SK-N-SH treated with all-trans-retinoic acid at 6 μM for 48 hours (cell line): ENCODE measurements around the gene CSRP2.

Experiments
- ARNTL ChIP-seq: fragments of 450-650 bp; formaldehyde crosslinking; IDR thresholded peaks from 2 replicates; pipeline ENCODE4 v1.5.0; 2020; ENCODE audit warnings: low read depth, mild to moderate bottlenecking, moderate library complexity, borderline replicate concordance
- BACH2 ChIP-seq: fragments of 250-450 bp; sonication (Bioruptor Pico); IDR thresholded peaks from 2 replicates; pipeline ENCODE4 v1.9.0; 2021; ENCODE audit warnings: mild to moderate bottlenecking, borderline replicate concordance
- SNAI2 ChIP-seq: fragments of 250-450 bp; sonication (Bioruptor Pico); IDR thresholded peaks from 2 replicates; pipeline ENCODE4 v1.5.0; 2020; ENCODE audit warnings: mild to moderate bottlenecking, moderate library complexity
- ZFP3 ChIP-seq: fragments of 250-450 bp; sonication (Bioruptor Pico); IDR thresholded peaks from 2 replicates; pipeline ENCODE4 v1.5.0; 2020; ENCODE audit warnings: mild to moderate bottlenecking, moderate library complexity
- ZFP30 ChIP-seq: fragments of 450-650 bp; formaldehyde crosslinking; IDR thresholded peaks from 2 replicates; pipeline ENCODE4 v1.5.0; 2022; ENCODE audit warnings: mild to moderate bottlenecking, moderate library complexity
- TF ChIP-seq, protein P1 (sequence below): fragments of 250-450 bp; sonication (Bioruptor Pico); IDR thresholded peaks from 2 replicates; pipeline ENCODE4 v1.8.0; 2020; ENCODE audit warnings: mild to moderate bottlenecking, moderate library complexity, borderline replicate concordance
- TF ChIP-seq, protein P2 (sequence below): fragments of 250-450 bp; sonication (Bioruptor Pico); IDR thresholded peaks from 2 replicates; pipeline ENCODE4 v1.5.0; 2020; ENCODE audit warnings: mild to moderate bottlenecking, moderate library complexity

DNA sequence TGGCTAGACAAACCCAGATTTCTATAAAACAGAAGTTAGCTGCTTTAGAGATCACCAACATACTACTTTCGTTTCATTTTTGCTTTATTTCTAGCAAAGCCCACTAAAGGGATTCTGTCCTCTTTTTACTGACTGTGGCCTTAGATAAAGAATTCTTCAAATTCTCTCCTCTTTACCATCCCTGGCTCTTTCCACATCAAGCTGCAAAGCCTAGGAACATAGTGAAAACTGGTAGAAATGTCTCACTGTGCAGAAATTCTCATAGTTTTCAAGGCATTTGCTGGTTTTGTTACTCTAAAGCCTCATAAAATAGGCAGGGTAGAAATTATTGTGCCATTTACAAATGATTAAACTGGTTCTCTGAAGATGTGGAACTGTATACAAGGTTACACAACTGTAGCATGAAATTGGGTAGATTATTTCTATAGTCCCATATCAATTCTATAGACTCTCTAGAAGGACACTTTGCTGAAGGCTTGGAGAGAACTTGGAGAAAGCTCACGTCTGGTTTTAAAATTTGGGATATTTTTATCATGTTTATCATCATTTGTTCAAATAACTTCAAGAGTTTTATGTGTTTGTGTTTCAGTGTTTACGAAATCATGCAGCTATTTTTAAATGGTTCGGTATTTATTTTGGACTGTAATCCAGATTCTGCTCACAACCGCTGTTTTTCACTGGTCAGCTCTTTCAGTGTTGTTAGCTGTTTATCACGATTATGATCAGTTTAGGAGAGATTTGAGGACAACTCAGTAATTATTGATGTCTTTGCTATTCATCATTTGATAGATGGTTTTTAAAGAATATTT lies 36.7 kb upstream of the CSRP2 start:
- no peak for TF ChIP-seq SNAI2 (CRISPR knock-in tag)
- no peak for TF ChIP-seq BACH2
- TF ChIP-seq, protein P1, sequence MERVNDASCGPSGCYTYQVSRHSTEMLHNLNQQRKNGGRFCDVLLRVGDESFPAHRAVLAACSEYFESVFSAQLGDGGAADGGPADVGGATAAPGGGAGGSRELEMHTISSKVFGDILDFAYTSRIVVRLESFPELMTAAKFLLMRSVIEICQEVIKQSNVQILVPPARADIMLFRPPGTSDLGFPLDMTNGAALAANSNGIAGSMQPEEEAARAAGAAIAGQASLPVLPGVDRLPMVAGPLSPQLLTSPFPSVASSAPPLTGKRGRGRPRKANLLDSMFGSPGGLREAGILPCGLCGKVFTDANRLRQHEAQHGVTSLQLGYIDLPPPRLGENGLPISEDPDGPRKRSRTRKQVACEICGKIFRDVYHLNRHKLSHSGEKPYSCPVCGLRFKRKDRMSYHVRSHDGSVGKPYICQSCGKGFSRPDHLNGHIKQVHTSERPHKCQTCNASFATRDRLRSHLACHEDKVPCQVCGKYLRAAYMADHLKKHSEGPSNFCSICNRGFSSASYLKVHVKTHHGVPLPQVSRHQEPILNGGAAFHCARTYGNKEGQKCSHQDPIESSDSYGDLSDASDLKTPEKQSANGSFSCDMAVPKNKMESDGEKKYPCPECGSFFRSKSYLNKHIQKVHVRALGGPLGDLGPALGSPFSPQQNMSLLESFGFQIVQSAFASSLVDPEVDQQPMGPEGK (CRISPR knock-in tag), result no peak
- TF ChIP-seq, protein P2, sequence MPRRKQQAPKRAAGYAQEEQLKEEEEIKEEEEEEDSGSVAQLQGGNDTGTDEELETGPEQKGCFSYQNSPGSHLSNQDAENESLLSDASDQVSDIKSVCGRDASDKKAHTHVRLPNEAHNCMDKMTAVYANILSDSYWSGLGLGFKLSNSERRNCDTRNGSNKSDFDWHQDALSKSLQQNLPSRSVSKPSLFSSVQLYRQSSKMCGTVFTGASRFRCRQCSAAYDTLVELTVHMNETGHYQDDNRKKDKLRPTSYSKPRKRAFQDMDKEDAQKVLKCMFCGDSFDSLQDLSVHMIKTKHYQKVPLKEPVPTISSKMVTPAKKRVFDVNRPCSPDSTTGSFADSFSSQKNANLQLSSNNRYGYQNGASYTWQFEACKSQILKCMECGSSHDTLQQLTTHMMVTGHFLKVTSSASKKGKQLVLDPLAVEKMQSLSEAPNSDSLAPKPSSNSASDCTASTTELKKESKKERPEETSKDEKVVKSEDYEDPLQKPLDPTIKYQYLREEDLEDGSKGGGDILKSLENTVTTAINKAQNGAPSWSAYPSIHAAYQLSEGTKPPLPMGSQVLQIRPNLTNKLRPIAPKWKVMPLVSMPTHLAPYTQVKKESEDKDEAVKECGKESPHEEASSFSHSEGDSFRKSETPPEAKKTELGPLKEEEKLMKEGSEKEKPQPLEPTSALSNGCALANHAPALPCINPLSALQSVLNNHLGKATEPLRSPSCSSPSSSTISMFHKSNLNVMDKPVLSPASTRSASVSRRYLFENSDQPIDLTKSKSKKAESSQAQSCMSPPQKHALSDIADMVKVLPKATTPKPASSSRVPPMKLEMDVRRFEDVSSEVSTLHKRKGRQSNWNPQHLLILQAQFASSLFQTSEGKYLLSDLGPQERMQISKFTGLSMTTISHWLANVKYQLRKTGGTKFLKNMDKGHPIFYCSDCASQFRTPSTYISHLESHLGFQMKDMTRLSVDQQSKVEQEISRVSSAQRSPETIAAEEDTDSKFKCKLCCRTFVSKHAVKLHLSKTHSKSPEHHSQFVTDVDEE (CRISPR knock-in tag), result no peak
- TF ChIP-seq ZFP3 (CRISPR knock-in tag), result no peak
- no peak for TF ChIP-seq ARNTL
- TF ChIP-seq ZFP30 (CRISPR knock-in tag), result no peak
